Jurkat, Clone E6-1 (cell line): ENCODE measurements around the gene SLC5A2.
A peak's percentile ranks its signal among the peaks of the same experiment; 100 is the strongest.

Source experiments
- DNase-seq: peaks from one replicate; pipeline ENCODE4 v3.0.0-alpha.2; 2011; ENCODE audit warnings: low read depth, low spot score
- H3K4me3 ChIP-seq: 2 replicates; pipeline ENCODE4 v1.5.1; 2011; ENCODE audit warnings: mild to moderate bottlenecking, low read length, control low read depth, moderate library complexity

Gene SLC5A2

DNA sequence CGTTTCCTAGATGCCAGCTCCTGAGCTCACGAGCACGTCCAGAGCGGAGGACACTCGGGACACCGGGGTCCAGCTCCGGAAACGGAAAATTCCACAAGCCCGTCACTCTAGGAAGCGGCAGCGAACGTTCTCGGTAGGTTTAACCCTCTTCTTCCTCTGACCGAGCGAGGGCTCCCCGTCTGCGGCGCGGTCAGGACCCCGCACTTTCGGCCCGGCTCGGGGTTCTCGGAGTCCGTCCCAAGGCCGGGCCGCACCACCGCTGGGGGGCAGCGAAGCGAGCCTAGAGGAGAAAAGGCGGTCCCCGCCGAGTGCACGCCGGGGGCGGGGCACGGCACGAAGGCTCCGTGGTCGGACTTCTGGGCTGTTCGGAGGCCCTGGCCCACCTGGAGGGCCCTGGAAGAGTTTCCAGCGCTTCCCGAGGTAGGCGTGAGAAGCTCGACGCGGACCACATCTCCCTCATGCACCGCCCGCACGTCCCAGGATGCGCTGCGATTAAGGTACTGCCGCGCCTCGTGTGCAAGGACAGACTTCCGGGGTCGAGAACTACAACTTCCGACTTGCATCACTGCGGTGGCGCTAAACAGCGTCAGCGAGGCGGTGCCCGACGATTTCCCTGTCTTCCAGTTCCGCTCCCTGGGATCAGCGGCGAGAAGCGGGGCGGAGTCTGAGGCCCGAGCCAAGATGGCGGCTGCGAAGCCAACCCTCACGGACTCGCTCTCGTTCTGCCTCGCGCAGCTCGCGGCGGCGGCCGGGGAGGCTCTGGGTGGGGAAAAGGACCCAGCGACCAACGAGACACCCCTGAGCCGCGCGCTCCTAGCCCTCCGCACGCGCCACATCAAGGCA, 23.9 kb upstream of the SLC5A2 start, which contains the start of gene ARMC5:
ARMC5 (plus strand) TSS at position 658 of the 843 bp plus-strand sequence; CDS start at position 682, 24 bp downstream.
- H3K4me3 ChIP-seq: peak within 1 kb of the TSS; percentile 93
- DNase-seq: peak; percentile 98

DNA sequence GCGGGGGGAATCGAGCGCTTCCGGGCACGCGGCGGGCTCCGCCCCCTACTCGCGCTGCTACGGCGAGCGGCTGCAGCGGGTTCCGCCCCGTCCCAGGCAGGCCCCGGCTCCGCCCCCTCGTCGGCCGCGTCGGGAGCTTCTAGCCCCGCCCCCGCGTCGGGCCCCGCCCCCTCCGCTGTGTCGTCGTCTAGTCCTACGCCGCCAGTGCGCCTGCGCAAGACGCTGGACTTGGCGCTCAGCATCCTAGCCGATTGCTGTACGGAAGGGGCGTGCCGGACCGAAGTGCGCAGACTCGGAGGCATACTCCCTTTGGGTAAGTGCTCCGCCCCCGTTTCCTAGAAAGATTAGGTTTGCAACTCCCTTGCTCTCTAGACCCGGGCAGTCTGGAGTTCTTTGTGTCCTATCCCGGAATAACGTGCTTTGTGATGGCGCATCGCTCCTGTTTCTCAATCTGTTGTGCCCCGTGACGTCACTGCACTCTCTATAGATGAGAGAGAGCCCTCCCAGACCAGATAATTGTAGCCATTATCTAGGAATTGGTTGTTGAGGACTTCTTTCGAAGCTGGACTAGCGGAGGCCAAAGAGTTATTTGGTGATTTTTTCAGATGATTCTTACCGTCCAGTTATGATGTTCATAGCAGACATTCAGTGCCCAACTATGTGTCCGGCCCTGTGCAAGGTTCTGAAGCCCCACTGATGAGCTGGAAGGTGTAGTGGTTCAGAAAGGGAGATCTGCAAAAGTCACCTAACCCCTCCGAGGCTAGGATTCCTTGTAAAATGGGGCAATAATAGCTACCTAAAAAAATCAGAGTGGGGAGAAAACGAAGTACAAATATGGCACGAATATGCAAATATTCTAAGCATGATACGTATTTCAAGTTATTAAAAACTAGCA, 23.0 kb upstream of the SLC5A2 start:
- H3K4me3 ChIP-seq: peak overlapping the region; percentile 93
- DNase-seq: peak; percentile 98

DNA sequence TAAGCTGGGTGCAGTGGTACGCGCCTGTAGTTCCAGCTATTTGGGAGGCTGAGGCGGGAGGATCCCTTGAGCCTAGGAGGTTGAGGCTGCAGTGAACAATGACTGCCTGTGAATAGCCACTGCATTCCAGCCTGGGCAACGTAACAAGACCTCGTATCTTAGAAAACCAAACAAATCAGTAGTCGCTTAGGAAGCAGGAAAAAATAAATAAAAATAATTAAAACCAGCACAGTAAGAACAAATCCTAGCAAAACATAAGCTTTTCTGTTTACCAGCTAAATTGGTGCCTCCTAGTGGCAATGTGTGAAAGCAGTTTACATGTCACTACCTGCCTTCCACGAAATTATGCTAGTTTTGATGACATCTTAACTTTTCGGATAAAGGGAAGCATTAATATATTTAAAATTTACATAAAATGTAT, 22.3 kb upstream of the SLC5A2 start:
- peak overlapping the region; percentile 61 for H3K4me3 ChIP-seq
- peak; percentile 70 for DNase-seq

DNA sequence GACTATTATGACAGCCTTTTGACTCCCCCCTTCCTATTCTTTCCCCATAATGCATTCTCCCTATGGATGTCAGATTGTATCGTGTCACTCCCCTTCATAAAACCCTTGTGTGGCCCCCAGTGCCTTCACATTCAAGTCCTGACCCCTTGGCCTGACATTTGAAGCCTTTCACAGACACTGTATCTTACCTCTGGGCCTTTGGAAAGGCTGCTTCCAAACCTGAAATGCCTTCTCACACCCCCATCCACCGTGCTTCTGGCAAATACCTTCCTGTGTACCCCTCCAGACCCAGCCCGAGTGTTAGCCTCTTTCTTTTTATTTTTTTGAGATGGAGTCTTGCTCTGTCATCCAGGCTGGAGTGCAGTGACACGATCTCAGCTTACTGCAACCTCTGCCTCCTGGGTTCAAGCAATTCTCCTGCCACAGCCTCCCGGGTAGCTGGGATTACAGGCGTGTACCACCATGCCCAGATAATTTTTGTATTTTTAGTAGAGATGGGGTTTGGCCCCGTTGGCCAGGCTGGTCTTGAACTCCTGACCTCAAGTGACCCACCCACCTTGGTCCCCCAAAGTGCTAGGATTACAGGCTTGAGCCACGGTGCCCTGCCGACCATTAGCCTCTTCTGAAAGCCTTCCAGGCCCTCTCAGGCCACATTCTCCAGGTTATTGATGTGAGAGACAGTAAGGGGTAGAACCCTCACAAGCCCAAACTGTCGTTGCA, 21.6 kb upstream of the SLC5A2 start:
- DNase-seq: no peak
- H3K4me3 ChIP-seq: no peak overlapping the region

DNA sequence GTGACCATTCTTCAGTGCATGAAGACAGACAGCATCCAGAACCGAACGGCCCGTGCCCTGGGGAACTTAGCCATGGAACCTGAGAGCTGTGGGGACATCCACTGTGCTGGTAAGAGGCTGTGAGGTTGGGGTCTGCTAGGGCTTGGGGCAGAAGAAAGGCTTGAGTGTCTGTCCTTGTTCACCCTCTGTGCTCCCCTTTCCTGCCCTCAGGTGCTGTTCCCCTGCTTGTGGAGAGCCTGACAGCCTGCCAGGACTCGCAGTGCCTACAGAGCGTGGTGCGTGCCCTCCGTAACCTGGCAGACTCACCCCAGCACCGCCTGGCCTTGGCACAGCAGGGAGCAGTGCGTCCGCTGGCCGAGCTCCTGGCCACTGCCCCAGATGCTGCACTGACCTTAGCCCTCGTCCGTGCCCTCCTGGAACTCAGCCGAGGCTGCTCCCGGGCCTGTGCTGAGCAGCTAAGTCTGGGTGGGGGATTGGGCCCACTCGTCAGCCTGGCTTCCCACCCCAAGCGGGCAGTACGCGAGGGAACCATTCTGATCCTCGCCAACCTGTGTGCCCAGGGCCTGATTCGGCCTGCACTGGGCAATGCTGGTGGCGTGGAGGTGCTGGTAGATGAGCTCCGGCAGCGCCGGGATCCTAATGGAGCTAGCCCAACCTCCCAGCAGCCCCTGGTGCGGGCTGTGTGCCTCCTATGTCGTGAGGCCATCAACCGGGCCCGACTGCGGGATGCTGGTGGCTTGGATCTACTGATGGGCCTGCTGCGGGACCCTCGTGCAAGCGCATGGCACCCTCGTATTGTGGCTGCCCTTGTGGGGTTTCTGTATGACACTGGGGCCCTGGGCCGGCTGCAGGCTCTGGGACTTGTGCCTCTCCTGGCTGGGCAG, 20.8 kb upstream of the SLC5A2 start:
- DNase-seq: no peak
- no peak overlapping the region for H3K4me3 ChIP-seq

DNA sequence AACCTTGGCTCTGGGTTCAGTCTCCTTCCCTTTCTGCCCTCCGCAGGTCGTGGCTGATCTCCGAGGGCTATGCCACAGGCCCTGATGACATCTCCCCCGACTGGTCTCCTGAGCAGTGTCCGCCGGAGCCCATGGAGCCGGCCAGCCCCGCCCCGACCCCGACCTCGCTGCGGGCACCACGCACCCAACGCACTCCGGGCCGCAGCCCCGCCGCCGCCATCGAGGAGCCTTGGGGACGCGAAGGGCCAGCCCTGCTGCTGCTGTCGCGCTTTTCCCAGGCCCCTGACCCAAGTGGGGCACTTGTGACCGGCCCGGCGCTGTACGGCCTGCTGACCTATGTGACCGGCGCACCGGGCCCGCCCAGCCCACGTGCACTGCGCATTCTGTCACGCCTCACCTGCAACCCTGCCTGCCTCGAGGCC, 18.6 kb upstream of the SLC5A2 start:
- DNase-seq: no peak
- H3K4me3 ChIP-seq: no peak overlapping the region

DNA sequence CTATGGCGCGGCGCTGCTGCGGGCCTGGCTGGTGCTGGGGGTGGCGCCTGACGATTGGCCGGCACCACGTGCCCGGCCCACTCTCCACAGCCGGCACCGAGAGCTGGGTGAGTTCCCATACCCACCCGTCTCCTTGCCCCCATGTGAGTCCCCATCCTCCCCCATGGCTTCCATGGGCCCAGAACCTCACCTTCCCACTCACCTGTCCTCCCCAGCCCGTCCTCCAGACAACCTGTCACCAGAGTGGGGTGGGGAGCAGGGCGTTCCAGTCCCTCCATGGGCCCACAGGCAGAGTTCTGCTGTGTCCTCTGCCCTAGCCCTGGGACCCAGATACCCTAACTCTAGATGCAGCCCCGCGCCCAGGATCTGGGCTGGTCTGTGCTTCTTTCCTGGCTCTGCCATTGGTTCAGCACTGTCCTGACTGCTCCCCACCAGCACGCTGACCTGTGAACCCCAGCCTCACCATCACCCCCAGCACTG, 18.1 kb upstream of the SLC5A2 start:
- H3K4me3 ChIP-seq: no peak overlapping the region
- no peak for DNase-seq

DNA sequence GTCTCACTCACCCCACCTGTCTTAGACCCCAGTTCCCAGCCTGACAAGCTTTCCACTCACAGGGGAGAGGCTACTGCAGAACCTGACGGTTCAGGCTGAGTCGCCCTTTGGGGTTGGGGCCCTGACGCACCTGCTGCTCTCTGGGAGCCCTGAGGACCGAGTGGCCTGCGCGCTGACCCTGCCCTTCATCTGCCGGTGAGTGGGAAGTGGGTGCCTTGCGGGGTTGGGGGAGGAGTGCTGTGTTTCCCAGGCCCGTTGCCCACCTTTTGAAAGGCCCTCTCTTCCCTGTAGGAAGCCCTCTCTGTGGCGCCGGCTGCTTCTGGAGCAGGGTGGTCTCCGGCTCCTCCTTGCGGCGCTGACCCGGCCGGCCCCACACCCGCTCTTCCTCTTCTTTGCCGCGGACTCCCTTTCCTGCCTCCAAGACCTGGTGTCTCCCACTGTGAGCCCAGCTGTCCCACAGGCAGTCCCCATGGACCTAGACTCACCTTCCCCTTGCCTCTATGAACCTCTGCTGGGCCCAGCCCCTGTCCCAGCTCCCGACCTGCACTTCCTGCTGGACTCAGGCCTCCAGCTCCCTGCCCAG, 17.0 kb upstream of the SLC5A2 start:
- H3K4me3 ChIP-seq: no peak overlapping the region

DNA sequence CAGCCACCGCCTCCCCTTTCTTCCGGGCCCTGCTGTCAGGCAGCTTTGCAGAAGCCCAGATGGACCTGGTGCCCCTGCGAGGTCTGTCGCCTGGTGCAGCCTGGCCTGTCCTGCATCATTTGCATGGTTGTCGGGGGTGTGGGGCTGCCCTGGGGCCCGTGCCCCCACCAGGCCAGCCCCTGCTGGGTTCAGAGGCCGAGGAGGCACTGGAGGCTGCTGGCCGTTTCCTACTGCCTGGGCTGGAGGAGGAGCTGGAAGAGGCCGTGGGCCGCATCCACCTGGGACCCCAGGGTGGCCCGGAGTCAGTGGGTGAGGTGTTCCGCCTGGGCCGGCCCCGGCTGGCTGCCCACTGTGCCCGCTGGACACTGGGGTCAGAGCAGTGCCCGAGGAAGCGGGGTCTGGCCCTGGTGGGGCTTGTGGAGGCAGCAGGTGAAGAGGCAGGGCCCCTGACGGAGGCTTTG, 16.5 kb upstream of the SLC5A2 start:
- no peak overlapping the region for H3K4me3 ChIP-seq
- no peak for DNase-seq

More for the DNA sequence above, 17.0 kb upstream of the SLC5A2 start:
- no peak for DNase-seq

DNA sequence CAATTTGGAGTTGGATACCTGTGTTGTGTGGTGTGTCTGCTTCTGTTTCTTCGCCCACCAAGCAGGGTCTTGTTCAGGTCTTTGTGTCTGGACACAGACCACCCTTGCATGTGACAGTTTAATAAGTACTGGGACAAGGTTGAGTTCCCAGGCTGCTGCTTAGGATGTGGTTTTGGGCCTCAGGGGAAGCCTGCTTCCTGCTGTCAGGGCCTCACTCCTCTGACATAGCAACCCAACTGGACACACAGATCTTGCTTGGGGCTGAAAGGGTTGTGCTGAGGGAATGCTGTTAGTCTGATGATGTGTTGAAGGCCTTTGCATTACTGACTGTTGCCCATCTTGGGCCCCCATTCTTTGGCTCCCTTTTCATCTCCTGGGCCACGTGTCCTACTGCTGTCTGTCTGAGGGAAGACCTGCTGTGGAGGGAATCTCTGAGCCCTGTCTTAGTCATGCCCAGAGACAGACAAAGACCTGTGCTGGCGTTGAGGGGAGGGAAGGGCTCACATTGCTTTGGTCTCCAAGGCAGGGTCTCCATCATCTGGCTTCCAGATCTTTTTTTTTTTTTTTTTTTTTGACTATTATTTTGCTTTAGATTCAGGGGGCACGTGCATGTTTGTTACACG, 15.7 kb upstream of the SLC5A2 start:
- no peak overlapping the region for H3K4me3 ChIP-seq
- DNase-seq: no peak

DNA sequence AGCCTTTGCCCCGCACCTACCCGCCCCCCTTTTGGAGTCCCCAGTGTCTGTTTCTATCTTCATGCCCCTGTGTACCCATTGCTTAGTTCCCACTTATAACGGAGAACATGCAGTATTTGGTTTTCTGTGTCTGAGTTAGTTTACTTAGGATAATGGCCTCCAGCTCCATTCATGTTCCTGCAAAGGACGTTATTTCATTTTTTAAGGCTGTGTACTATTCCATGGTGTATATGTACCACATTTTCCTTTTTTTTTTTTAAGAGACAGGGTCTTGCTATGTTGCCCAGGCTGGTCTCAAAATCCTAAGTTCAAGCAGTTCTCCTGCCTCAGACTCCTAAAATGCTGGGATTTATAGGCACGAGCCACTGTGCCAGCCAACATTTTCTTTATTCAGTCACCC, 15.1 kb upstream of the SLC5A2 start:
- no peak for DNase-seq
- no peak overlapping the region for H3K4me3 ChIP-seq

DNA sequence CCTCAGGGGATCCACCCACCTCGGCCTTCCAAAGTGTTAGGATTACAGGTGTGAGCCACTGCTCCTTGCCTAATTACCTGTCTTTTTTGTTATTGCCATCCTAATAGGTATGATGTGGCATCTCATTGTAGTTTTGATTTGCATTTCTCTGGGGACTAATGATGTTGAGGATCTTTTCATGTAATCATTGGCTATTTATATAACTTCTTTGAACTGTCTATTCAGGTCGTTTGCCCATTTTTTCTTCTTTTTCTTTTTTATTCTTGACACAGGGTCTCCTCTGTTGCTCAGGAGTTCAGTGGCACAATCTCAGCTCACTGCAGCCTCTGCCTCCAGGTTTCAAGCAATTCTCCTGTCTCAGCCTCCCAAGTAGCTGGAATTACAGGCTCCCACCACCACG, 12.3 kb upstream of the SLC5A2 start:
- DNase-seq: no peak
- no peak overlapping the region for H3K4me3 ChIP-seq

DNA sequence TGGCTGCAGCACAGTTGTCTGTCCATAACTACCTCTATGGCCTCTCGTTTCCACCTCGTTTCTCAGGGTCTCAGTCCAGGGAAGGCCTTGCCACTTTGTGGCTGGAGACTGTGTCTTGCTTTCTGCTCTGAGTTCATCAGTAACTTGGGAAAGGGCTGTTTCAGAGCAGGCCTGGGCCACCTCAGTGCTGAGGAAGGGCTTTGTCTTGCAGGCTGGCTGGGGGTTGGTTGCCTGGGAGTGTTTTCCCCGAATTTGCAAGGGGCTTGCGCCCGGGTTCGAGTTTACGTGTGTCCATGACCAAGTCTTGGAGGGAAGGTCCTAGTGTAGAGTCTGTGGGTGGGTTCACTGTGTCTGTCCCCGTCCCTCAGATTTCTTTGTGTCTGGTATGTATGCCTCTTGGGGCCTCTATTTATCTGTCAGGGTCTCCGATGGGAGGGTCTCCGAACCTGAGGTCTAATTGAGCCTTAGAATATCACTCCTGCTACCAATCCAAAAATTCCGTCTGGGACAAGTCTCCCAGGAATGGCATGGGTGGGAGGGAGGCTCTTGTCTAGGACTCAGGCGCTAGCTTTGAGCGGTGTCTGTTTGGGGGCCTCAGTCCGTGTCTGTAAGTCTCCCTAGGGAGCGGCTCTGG, 11.6 kb upstream of the SLC5A2 start:
- H3K4me3 ChIP-seq: no peak overlapping the region
- no peak for DNase-seq

DNA sequence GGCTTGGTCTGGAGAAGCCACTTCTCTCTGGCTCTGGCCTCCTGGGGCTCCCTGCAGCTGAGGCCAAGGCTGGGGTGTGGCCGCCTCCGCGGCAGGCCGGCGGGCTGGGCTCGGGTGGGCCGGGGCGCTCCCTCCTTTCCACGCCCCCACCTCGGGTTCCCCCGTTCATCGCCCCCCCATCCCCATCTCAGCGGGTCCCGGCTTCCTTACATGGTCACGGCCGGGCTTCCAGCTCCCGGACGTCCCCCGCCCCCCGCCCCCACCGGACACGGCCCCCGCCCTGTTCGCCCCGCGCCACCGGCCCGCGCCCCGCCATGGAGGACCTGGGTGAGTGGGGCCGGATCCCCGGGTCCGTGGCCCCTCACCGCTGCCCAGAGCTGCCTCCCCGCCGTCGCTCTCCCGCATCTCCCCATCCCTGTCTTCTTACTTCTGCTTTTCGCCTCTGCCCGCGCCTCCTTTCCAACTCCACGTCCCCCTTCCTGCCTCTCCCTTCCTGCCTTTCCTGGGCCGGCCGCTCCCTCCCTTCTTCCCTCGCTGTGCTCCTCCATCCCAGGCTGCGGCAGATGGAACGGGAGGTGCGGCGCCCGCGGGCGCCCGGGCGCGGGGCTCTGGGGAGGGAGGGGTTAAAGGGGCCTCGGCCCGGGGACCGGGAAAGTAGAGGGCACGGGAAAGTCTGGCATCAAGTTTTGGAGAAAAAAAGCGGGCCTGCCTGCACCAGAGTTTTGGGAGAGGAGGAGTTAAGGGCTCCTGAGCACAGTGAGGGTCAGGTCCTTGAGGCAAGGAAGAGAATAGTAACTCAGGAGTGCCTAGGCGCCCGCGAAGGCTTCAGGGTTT, 10.8 kb upstream of the SLC5A2 start, which contains the start of gene TGFB1I1:
TGFB1I1 (plus strand) TSS at position 278 of the 834 bp plus-strand sequence; CDS start at position 315, 37 bp downstream.
- H3K4me3 ChIP-seq: no peak within 1 kb of the TSS
- DNase-seq: no peak

DNA sequence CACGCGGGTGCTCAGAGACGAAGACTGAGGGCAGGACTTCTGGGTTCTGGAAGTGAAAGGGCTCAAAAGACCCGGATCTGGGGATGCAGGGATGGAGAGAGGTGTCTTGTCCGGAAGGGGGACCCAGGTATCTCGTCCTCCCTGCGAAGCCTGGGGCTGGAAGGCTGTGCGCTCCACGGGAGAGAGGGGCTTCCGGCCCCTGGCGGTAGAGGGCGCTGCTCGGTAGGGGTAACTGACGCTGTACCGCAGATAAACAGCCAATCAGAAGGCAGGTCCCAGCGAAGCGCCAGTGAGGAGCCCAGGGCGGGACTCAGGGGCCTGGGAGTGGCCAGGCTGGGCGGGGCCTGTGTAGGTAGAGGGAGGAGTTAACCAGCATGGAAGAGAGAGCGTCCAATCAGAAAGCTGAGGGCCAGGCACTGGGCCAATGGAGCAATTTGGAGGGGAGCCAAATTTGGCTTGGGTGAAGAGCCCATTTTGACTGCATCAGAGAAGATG, 10.2 kb upstream of the SLC5A2 start:
- no peak overlapping the region for H3K4me3 ChIP-seq
- DNase-seq: no peak
